ENCODE results near the gene SP6. TPM values are rescaled to one million over a fixed set of nuclear protein-coding genes. Genes with fewer than 3 reads are reported as not detected.

The SP6 gene
- total and polyA plus RNA-seq, 2 of the 8 experiments (the other 6 are each of a cell fraction or from before 2014, with no cell fraction given): 1.2 to 1.5 TPM

DNA sequence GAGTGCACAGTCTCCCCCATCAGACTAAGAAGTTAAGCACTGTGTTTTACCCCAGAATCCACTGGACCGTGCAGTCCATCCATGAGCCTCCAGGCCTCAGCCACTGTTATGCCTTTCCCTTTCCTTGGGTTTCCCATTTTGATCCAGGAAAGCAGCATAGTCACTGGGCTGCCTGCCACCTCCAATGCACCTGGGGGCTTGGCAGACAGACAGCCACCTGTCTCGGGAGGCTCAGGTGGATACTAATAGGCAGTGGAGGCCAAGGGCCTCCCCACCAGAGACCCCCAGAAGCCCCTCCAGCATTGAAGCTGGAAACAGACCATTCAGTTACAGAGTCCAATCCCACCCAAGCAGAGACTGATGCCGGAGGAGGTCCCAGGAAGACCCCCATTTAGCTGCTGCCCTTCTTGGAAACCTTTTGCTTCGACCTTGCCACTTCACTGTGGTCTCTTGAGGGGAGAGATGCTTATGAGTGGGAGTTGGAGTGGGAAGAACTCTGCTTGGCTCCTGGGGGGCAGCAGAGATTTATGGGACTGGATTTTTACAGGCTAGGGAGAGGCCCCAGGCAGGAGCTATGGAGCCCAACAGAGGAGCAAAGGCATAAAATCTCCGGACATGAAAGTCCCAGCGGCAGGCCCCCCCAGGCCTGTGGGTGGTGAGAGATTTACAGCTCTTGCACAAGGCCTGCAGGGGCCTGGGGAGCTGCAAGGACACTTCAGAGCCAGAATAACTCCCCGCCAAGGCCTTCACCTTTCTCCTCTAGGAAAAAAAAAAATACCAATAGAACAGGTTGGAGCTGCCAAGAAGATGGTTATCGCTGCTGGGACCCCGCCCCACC, 32.8 kb upstream of the SP6 start (continued):
- TF ChIP-seq, protein P1, sequence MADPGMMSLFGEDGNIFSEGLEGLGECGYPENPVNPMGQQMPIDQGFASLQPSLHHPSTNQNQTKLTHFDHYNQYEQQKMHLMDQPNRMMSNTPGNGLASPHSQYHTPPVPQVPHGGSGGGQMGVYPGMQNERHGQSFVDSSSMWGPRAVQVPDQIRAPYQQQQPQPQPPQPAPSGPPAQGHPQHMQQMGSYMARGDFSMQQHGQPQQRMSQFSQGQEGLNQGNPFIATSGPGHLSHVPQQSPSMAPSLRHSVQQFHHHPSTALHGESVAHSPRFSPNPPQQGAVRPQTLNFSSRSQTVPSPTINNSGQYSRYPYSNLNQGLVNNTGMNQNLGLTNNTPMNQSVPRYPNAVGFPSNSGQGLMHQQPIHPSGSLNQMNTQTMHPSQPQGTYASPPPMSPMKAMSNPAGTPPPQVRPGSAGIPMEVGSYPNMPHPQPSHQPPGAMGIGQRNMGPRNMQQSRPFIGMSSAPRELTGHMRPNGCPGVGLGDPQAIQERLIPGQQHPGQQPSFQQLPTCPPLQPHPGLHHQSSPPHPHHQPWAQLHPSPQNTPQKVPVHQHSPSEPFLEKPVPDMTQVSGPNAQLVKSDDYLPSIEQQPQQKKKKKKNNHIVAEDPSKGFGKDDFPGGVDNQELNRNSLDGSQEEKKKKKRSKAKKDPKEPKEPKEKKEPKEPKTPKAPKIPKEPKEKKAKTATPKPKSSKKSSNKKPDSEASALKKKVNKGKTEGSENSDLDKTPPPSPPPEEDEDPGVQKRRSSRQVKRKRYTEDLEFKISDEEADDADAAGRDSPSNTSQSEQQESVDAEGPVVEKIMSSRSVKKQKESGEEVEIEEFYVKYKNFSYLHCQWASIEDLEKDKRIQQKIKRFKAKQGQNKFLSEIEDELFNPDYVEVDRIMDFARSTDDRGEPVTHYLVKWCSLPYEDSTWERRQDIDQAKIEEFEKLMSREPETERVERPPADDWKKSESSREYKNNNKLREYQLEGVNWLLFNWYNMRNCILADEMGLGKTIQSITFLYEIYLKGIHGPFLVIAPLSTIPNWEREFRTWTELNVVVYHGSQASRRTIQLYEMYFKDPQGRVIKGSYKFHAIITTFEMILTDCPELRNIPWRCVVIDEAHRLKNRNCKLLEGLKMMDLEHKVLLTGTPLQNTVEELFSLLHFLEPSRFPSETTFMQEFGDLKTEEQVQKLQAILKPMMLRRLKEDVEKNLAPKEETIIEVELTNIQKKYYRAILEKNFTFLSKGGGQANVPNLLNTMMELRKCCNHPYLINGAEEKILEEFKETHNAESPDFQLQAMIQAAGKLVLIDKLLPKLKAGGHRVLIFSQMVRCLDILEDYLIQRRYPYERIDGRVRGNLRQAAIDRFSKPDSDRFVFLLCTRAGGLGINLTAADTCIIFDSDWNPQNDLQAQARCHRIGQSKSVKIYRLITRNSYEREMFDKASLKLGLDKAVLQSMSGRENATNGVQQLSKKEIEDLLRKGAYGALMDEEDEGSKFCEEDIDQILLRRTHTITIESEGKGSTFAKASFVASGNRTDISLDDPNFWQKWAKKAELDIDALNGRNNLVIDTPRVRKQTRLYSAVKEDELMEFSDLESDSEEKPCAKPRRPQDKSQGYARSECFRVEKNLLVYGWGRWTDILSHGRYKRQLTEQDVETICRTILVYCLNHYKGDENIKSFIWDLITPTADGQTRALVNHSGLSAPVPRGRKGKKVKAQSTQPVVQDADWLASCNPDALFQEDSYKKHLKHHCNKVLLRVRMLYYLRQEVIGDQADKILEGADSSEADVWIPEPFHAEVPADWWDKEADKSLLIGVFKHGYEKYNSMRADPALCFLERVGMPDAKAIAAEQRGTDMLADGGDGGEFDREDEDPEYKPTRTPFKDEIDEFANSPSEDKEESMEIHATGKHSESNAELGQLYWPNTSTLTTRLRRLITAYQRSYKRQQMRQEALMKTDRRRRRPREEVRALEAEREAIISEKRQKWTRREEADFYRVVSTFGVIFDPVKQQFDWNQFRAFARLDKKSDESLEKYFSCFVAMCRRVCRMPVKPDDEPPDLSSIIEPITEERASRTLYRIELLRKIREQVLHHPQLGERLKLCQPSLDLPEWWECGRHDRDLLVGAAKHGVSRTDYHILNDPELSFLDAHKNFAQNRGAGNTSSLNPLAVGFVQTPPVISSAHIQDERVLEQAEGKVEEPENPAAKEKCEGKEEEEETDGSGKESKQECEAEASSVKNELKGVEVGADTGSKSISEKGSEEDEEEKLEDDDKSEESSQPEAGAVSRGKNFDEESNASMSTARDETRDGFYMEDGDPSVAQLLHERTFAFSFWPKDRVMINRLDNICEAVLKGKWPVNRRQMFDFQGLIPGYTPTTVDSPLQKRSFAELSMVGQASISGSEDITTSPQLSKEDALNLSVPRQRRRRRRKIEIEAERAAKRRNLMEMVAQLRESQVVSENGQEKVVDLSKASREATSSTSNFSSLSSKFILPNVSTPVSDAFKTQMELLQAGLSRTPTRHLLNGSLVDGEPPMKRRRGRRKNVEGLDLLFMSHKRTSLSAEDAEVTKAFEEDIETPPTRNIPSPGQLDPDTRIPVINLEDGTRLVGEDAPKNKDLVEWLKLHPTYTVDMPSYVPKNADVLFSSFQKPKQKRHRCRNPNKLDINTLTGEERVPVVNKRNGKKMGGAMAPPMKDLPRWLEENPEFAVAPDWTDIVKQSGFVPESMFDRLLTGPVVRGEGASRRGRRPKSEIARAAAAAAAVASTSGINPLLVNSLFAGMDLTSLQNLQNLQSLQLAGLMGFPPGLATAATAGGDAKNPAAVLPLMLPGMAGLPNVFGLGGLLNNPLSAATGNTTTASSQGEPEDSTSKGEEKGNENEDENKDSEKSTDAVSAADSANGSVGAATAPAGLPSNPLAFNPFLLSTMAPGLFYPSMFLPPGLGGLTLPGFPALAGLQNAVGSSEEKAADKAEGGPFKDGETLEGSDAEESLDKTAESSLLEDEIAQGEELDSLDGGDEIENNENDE (IDR thresholded peaks at IDR 0.05; ENCODE audit: insufficient replicate concordance, low read length): no peak
- TF ChIP-seq SP2 (IDR thresholded peaks at IDR 0.05; ENCODE audit: low read length): no peak
- no peak for TF ChIP-seq SIX5 (IDR thresholded peaks at IDR 0.05; ENCODE audit: low read depth, low read length)
- no peak for TF ChIP-seq CHD2 (IDR thresholded peaks at IDR 0.05; ENCODE audit: low read length)

Data from H1 (cell line).